ENCODE measurements around the gene TLCD3B. TPM values are rescaled to one million over a fixed set of nuclear protein-coding genes. Genes with fewer than 3 reads are reported as not detected.
"Not testable (repeated sequence)": the region's sequence is repeated elsewhere in the genome, so short reads cannot be mapped to it uniquely, and the experiment has no call there.

The TLCD3B gene
- total RNA-seq, 1 donor from 2014 or later, result not detected

- no peak overlapping the region for H3K4me3 ChIP-seq (ENCODE audit: low read depth, low read length)
- TF ChIP-seq CTCF (conservative IDR thresholded peaks at IDR 0.05; ENCODE audit: low read depth, low read length), result no peak
- no peak for DNase-seq (ENCODE audit: low read depth)
These were observed 4.6 kb downstream of the TLCD3B start for GRCh38 chr16:30026449-30026848.

- DNase-seq (ENCODE audit: low read depth), result no peak
- H3K4me3 ChIP-seq (ENCODE audit: low read depth, low read length), result no peak overlapping the region
- TF ChIP-seq CTCF (conservative IDR thresholded peaks at IDR 0.05; ENCODE audit: low read depth, low read length), result no peak
These were observed 5.5 kb downstream of the TLCD3B start for GRCh38 chr16:30025574-30025973.

- no peak overlapping the region for H3K4me3 ChIP-seq (ENCODE audit: low read depth, low read length)
These were observed 5.9 kb downstream of the TLCD3B start for GRCh38 chr16:30025156-30025555.

GRCh38 chr16:30024451-30024850 is 6.6 kb downstream of the TLCD3B start:
- TF ChIP-seq CTCF (conservative IDR thresholded peaks at IDR 0.05; ENCODE audit: low read depth, low read length), result no peak
- no peak overlapping the region for H3K4me3 ChIP-seq (ENCODE audit: low read depth, low read length)
- DNase-seq (ENCODE audit: low read depth), result no peak

More at GRCh38 chr16:30025156-30025555, 5.9 kb downstream of the TLCD3B start:
- DNase-seq (ENCODE audit: low read depth), result no peak
- TF ChIP-seq CTCF (conservative IDR thresholded peaks at IDR 0.05; ENCODE audit: low read depth, low read length), result no peak

GRCh38 chr16:30023586-30023985 is 7.5 kb downstream of the TLCD3B start:
- H3K4me3 ChIP-seq (ENCODE audit: low read depth, low read length), result no peak overlapping the region
- DNase-seq (ENCODE audit: low read depth), result no peak
- TF ChIP-seq CTCF (conservative IDR thresholded peaks at IDR 0.05; ENCODE audit: low read depth, low read length), result no peak

GRCh38 chr16:30022887-30023286 is 8.2 kb downstream of the TLCD3B start, which contains the start of gene C16orf92:
C16orf92 (plus strand) TSS chr16:30023198; CDS start chr16:30023341, 143 bp downstream.
- DNase-seq (ENCODE audit: low read depth), result no peak
- no peak for TF ChIP-seq CTCF (conservative IDR thresholded peaks at IDR 0.05; ENCODE audit: low read depth, low read length)
- H3K4me3 ChIP-seq (ENCODE audit: low read depth, low read length), result no peak within 1 kb of the TSS

GRCh38 chr16:30018731-30019158 is 12.3 kb downstream of the TLCD3B start:
- no peak for TF ChIP-seq CTCF (conservative IDR thresholded peaks at IDR 0.05; ENCODE audit: low read depth, low read length)
- no peak overlapping the region for H3K4me3 ChIP-seq (ENCODE audit: low read depth, low read length)
- no peak for DNase-seq (ENCODE audit: low read depth)

GRCh38 chr16:30017937-30018336 is 13.1 kb downstream of the TLCD3B start:
- DNase-seq (ENCODE audit: low read depth), result not testable (repeated sequence)

More at GRCh38 chr16:30017937-30018336, 13.1 kb downstream of the TLCD3B start:
- H3K4me3 ChIP-seq (ENCODE audit: low read depth, low read length), result not testable (repeated sequence)
